NT2/D1 (cell line): ENCODE measurements around the gene WFIKKN1.

ENCODE experiments used
- YY1 ChIP-seq: IDR thresholded peaks from 2 replicates; pipeline ENCODE4 v1.6.1; 2011; ENCODE audit not compliant: insufficient read length, insufficient read depth
- ZNF274 ChIP-seq: IDR thresholded peaks from 2 replicates; pipeline ENCODE4 v1.6.1; 2011; ENCODE audit warnings: mild to moderate bottlenecking, low read depth, low read length

DNA sequence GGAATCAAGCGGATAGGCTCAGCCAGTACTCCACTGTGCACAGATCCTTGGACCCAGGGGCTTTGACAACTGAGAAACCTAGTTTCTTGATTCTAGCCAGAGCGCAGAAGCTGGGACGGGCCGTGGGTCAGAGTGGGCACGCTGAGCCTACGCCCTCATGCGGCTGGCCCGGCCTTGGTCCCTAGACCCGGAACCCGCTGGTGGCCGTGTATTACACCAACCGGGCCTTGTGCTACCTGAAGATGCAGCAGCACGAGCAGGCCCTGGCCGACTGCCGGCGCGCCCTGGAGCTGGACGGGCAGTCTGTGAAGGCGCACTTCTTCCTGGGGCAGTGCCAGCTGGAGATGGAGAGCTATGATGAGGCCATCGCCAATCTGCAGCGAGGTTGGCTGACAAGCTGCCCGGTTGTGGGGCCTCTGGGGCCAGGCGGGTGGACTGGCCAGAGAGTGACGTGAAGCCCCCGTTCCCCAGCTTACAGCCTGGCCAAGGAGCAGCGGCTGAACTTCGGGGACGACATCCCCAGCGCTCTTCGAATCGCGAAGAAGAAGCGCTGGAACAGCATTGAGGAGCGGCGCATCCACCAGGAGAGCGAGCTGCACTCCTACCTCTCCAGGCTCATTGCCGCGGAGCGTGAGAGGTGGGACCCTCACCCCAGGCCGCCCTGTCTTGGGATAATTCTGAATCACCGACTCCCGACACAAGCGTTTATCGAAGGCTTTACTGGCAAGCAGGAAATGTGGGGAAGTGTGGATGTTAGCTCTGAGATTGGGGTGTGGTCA is 50.4 kb downstream of the WFIKKN1 start:
- no peak for TF ChIP-seq ZNF274
- TF ChIP-seq YY1: no peak
